HG02798 (cell line): ENCODE data around the gene C19orf73.
"Not testable (repeated sequence)": the region's sequence is repeated elsewhere in the genome, so short reads cannot be mapped to it uniquely, and the experiment has no call there.

Experiments used
- ATAC-seq: cut with Tn5 transposase; IDR thresholded peaks from one replicate; pipeline ENCODE4 v1.9.1; 2021; ENCODE audit warnings: mild to moderate bottlenecking; ENCODE audit not compliant: unreplicated experiment, poor library complexity

Gene C19orf73

DNA sequence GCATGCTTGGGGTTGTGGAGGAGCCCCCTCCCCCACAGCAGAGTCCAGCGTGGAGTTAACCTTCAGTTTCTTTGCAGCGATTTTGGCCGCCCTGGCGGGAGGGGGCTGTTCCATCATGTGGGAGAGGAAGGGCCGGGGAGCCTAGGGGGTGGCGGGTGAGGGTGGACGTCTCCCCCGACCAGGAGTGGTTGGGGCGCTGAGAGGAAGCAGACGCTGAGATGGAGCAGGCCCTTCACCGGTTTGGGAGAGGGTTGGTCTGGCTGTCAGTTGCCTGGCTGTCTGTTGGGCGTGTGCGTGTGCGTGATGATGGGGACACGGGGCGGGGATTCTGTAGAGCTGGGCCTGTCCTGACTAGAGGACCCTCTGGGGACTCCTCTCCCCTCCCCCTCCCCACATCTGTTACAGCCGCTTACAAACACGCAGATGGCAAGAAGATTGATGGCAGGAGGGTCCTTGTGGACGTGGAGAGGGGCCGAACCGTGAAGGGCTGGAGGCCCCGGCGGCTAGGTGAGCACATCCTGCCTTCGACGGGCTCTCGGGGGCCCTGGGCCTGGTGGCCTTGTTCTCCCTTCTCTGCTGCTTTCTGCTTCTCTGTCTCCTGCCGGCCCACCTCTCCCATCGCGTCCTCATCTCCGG lies 14.6 kb downstream of the C19orf73 start:
- no peak for ATAC-seq

DNA sequence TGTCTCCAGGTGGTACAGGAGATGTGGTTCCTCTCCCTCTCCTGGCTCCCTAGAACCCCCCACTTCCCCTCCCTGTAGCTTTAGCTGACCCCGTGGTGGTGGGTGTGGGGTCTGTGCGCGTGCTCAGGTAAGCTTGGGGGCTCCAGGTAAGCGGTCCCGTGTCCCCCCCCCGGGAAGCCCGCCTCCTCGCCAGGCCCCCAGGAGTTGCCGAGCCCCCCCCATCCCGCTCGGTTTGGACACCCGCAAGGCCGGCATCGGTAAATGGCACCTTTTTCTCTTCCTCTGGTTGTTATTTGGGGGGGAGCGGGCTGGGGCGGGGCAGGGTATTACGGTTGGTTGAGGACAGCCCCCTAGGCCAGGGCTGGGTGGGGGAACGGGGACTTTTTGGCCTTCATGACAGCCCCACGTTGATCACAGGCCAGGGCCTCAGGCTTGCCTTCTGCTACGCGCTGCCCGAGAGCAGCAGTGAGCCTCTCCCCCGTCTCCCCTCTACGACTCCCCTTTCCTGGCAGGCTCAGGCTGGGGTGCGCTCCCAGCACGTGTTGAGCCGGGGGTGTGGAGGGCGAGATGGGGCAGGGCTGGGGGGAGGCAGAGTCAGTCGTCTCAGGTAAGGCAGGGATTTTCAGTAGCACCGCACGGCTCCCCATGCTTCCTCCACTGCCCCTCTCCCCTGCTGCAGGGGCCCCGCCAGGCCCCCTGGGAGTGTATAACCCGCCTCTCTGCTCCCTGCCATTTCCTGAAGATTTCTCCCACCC lies 15.4 kb downstream of the C19orf73 start:
- no peak for ATAC-seq

- ATAC-seq, result no peak
Observed at GRCh38 chr19:49102303-49102702, 16.6 kb downstream of the C19orf73 start.

- ATAC-seq, result no peak
Observed at GRCh38 chr19:49101160-49101559, 17.8 kb downstream of the C19orf73 start.

GRCh38 chr19:49098795-49099194 lies 20.1 kb downstream of the C19orf73 start:
- no peak for ATAC-seq

DNA sequence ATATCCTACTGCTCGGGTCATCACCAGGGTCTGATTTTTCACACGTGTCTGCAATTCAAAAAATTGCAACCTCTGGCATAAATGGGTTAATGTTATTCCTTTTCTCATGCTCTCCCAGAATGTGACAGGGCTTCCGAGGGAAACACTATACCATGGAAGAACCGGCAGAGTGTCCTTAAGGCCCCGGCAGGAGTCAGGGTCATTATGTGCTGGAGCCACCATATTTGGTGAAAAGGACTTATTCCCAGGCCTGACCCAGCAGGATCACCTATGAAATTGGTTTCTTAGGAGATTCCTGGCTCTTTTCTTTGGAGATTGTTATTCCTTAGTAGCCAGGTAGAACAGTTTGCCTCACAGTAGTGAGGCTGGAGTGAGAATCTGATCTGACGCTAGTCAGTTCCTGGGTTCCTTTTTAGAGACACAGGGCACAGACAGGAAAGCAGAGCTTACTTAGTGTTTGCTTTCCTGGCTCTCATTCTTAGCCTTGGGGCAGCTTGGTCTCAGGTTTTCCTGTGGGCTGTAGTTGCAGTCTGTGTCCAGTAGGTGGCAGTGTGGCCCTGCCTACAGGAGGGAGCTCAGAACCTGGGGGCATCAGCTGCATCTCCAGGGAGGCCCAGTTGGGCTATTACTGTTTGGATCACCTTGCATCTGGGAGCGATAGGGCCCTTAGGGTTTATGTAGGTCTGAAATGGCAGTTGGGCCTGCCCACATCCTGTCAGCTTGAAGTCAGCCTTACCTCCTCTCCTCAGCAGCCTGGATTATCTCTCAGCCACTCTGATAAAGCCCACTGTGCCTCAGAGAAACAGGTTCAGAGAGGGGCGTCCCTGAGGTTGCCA lies 21.3 kb downstream of the C19orf73 start:
- no peak for ATAC-seq

- no peak for ATAC-seq
Observed at GRCh38 chr19:49094505-49095482, 24.1 kb downstream of the C19orf73 start.

DNA sequence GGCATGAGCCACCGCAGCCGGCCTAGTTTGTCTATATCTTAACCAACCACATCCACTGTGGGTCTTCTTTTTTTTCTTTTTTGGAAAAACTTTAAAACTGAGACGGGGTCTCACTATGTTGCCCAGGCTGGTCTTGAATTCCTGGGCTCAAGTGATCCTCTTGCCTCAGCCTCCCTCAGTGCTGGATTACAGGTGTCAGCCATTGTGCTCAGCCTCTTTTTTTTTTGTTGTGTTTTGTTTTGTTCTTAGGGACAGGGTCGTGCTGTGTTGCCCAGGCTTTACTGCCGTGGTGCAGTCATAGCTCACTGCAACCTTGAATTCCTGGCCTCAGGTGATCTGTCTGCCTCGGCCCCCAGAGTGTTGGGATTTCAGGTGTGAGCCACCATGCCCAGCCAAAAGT lies 26.3 kb downstream of the C19orf73 start:
- ATAC-seq, result no peak

DNA sequence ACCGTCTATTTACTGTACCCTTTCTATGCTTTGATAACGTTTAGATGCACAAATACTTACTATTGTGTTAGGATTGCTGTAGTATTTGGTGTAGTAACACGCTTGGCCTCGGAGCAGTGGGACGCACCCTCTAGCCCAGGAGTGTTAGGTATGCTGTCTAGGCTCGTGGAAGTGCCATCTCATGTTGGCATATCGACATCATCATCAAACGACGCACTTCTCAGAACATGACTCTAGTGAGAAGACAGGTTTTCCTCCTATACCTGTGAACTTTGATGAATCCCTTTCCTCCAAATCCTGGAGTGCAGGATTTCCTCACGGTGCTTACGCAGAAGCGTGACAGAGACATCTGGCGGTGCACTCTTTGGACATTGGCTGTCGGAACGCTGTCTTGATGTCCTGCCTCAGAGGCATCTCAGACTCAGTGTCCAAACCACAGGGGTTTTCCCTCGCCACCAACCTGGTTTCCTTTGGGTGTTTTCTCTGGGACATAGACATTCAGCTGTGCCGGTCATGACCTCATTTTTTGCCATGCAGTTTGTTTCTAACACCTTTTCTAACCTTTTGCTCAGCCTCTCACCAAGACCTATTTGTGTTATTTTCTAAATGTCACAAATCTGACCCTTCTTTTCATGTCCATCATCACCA lies 27.4 kb downstream of the C19orf73 start:
- no peak for ATAC-seq

GRCh38 chr19:49086296-49086695 lies 32.6 kb downstream of the C19orf73 start:
- no peak for ATAC-seq

DNA sequence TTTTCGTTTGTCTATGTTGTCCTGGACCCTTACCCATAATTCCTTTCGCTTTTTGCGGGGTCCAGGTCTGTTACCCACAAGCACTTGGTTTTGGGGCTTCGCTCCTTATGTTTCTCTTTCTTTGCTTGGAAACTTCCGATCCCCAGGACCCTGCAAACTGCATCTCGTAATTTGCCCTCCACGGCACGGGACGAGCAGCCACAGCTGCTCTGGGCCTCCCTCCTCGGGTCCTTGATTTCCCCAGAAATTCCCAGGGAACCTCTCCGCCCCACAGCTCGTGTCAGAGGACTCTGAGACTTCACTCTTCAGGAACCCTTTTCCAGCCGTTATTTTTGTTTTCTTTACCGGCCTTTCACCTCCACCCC lies 33.1 kb downstream of the C19orf73 start:
- no peak for ATAC-seq

GRCh38 chr19:49085020-49085867 lies 33.7 kb downstream of the C19orf73 start, which contains the start of gene SNRNP70:
Gene SNRNP70 (plus strand): TSS chr19:49085451. CDS start chr19:49086415, 964 bp downstream.
- peak; percentile 96 for ATAC-seq

DNA sequence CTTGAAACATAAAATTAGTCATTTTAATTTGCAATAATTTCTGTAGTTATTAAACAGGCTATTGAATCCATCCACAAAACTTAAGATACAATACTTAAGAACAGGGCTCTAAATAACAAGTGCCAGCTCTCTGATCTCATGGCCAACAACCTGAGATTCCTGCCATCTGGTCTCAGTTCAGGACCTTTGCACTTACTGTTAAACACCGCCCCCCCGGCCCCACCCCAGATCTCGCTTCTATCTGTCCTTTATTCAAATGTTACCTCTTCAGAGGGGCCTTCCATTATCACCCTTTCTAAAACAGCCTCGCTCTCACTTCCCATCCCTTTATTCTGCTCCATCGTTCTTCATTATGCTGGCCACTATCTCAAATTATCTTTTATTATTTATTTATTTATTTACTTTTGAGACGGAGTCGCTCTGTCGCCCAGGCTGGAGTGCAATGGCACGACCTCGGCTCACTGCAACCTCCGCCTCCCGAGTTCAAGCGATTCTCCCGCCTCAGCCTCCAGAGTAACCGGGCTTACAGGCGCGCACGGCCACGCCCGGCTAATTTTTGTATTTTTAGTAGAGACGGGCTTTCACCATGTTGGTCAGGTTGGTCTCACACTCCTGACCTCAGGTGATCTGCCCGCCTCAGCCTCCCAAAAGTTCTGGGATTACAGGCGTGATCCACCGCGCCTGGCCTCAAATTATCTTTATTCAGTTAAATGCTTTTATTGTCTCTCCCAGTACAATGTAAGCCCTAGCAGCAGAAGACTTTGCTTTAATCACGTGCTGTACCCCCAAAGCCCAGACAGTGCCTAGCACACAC lies 34.5 kb downstream of the C19orf73 start:
- no peak for ATAC-seq

DNA sequence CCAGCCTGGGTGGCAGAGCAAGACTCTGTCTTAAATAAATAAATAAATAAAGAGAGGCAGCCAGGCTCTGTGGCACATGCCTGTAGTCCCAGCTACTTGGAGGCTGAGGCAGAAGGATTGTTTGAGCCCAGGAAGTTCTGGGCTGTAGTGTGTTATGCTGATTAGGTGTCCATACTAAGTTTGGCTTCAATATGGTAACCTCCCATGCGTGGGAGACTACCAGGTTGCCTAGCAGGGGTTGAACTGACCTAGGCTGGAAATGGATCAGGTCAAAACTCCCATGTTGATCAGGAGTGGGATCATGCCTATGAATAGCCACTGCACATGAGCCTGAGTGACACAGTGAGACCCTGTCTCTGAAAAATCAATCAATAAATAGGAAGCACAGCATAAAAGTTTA lies 37.7 kb downstream of the C19orf73 start:
- ATAC-seq, result no peak

DNA sequence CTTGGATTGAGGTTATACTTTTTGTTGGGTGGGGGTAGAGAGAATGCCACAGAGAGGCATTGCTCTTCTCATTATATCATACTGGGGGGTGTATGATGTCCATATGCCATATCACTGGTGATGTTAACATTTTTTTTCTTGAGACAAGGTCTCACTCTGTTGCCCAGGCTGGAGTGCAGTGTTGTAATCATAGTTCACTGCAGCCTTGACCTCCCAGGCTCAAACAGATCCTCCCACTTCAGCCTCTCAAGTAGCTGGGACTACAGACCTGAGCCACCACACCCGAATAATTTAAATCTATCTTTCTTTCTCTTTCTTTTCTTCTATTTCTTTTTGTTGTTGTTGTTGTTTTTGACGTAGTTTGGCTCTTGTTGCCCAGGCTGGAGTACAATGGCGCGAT lies 38.6 kb downstream of the C19orf73 start:
- no peak for ATAC-seq

- not testable (repeated sequence) for ATAC-seq
Observed at GRCh38 chr19:49074869-49075268, 44.1 kb downstream of the C19orf73 start.

DNA sequence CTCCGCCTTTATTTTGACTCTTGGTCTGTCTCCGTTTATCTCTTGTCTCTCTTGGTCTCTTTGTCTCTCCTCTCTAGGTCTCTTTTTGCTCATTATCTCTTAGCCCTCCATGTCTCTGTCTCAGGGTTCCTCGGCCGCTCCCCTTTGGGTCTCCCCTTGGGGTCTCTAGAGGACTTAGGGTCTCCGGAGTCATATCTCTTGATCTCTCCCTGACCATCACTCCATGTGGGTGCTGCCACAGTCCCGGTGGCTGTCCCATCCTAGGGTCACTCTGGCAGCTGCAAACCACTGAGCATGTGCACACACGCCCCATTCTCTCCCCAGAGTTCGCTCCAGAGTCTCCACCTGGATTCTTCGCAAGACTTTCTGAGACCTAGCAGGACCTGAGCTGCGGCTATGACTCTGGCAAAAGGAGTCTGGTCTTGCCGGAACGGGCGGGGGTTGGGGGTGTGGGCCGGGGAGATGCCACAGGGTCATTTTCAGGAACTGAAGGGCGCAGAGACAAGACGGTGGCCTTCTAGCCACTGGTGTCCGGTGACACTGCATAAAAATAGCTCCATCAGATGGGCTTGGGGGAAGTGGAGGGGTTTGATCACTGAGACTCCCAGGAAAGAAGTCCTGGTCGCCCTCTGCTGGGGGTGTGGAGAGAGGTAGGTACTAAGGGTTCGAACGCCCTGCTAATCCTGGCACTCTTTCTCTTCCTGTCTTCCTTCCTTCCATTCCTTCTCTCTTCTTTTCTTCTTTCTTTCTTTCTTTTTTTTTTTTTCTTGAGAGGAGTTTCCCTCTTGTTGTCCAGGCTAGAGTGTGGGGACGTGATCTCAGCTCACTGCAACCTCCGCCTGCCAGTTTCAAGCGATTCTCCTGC lies 45.2 kb downstream of the C19orf73 start:
- ATAC-seq, result no peak
